ENCODE data around the gene EPG5. TPM values are rescaled to one million over a fixed set of nuclear protein-coding genes. Genes with fewer than 3 reads are reported as not detected.

Gene EPG5
- total RNA-seq, 1 donor from 2014 or later, result 29.0 TPM

GRCh38 chr18:46001892-46002291, 34.8 kb upstream of the EPG5 start:
- Histone ChIP-seq H3K79me2 (ENCODE audit: insufficient read depth, low read length) (no peaks in the 10 kb centered on the region), H3K9me3 (ENCODE audit: insufficient read depth, low read depth, low read length) (no peaks in the 10 kb centered on the region), H3K4me3 (ENCODE audit: insufficient read depth, low read depth, low read length) (no peak overlapping the region), H4K20me1 (ENCODE audit: insufficient read depth, low read length) (no peaks in the 10 kb centered on the region), H3K27ac (ENCODE audit: low read depth, low read length) (no peak overlapping the region), H3K4me2 (ENCODE audit: low read length) (no peak overlapping the region), H3K4me1 (ENCODE audit: insufficient read depth, low read length) (no peaks in the 10 kb centered on the region), H3K27me3 (ENCODE audit: insufficient read depth, low read length) (no peaks in the 10 kb centered on the region), H2AFZ (ENCODE audit: low read depth, low read length) (no peak overlapping the region), H3K9ac (ENCODE audit: low read length) (no peak overlapping the region), H3K36me3 (ENCODE audit: insufficient read depth, low read length) (no peaks in the 10 kb centered on the region)
- FAIRE-seq (no peak), DNase-seq (ENCODE audit: low read depth) (no peak)
- Mint-ChIP-seq H3K9me3 (ENCODE audit: unreplicated experiment) (peaks cover 7% of the 10 kb centered on the region), H3K27ac (ENCODE audit: unreplicated experiment) (no peak overlapping the region), H3K36me3 (ENCODE audit: low read depth, unreplicated experiment) (peaks cover 14% of the 10 kb centered on the region), H3K4me3 (ENCODE audit: unreplicated experiment) (no peak overlapping the region), H3K4me1 (ENCODE audit: low read depth, unreplicated experiment) (no peaks in the 10 kb centered on the region), H3K27me3 (ENCODE audit: low read depth, unreplicated experiment) (no peaks in the 10 kb centered on the region)
- TF ChIP-seq EZH2 (IDR thresholded peaks at IDR 0.05; ENCODE audit: insufficient read depth, low read length), result no peak
- TF ChIP-seq, protein P1, sequence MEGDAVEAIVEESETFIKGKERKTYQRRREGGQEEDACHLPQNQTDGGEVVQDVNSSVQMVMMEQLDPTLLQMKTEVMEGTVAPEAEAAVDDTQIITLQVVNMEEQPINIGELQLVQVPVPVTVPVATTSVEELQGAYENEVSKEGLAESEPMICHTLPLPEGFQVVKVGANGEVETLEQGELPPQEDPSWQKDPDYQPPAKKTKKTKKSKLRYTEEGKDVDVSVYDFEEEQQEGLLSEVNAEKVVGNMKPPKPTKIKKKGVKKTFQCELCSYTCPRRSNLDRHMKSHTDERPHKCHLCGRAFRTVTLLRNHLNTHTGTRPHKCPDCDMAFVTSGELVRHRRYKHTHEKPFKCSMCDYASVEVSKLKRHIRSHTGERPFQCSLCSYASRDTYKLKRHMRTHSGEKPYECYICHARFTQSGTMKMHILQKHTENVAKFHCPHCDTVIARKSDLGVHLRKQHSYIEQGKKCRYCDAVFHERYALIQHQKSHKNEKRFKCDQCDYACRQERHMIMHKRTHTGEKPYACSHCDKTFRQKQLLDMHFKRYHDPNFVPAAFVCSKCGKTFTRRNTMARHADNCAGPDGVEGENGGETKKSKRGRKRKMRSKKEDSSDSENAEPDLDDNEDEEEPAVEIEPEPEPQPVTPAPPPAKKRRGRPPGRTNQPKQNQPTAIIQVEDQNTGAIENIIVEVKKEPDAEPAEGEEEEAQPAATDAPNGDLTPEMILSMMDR (IDR thresholded peaks at IDR 0.05; ENCODE audit: insufficient read depth, low read depth, low read length), result no peak

DNA sequence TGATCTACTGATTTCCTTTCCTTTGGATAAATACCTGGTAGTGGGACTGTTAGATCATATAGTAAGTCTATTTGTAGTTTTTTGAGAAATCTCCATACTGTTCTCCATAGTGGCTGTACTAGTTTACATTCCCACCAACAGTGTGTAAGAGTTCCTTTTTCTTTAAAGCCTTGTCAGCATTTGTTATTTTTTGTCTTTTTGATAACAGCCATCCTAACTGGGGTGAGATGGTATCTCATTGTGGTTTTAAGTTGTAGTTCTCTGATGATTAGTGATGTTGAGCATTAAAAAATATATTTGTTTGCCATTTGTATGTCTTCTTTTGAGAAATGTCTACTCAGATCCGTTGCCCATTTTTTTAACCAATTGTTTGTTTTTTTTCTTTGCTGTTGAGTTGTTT, 33.9 kb upstream of the EPG5 start:
- Histone ChIP-seq H4K20me1 (ENCODE audit: insufficient read depth, low read length) (no peaks in the 10 kb centered on the region), H3K9me3 (ENCODE audit: insufficient read depth, low read depth, low read length) (no peaks in the 10 kb centered on the region), H3K27ac (ENCODE audit: low read depth, low read length) (no peak overlapping the region), H3K4me2 (ENCODE audit: low read length) (no peak overlapping the region), H3K27me3 (ENCODE audit: insufficient read depth, low read length) (no peaks in the 10 kb centered on the region), H2AFZ (ENCODE audit: low read depth, low read length) (no peak overlapping the region), H3K4me3 (ENCODE audit: insufficient read depth, low read depth, low read length) (no peak overlapping the region), H3K79me2 (ENCODE audit: insufficient read depth, low read length) (no peaks in the 10 kb centered on the region), H3K36me3 (ENCODE audit: insufficient read depth, low read length) (no peaks in the 10 kb centered on the region), H3K4me1 (ENCODE audit: insufficient read depth, low read length) (no peaks in the 10 kb centered on the region), H3K9ac (ENCODE audit: low read length) (no peak overlapping the region)
- Mint-ChIP-seq H3K9me3 (ENCODE audit: unreplicated experiment) (peaks cover 7% of the 10 kb centered on the region), H3K4me3 (ENCODE audit: unreplicated experiment) (no peak overlapping the region), H3K4me1 (ENCODE audit: low read depth, unreplicated experiment) (no peaks in the 10 kb centered on the region), H3K27ac (ENCODE audit: unreplicated experiment) (no peak overlapping the region), H3K27me3 (ENCODE audit: low read depth, unreplicated experiment) (no peaks in the 10 kb centered on the region), H3K36me3 (ENCODE audit: low read depth, unreplicated experiment) (peaks cover 14% of the 10 kb centered on the region)
- no peak for TF ChIP-seq EZH2 (IDR thresholded peaks at IDR 0.05; ENCODE audit: insufficient read depth, low read length)
- TF ChIP-seq, protein P1 (IDR thresholded peaks at IDR 0.05; ENCODE audit: insufficient read depth, low read depth, low read length), result no peak
- no peak for DNase-seq (ENCODE audit: low read depth)
- FAIRE-seq, result no peak

GRCh38 chr18:45999536-45999935, 32.4 kb upstream of the EPG5 start:
- Mint-ChIP-seq H3K36me3 (ENCODE audit: low read depth, unreplicated experiment) (peaks cover 14% of the 10 kb centered on the region), H3K27me3 (ENCODE audit: low read depth, unreplicated experiment) (no peaks in the 10 kb centered on the region), H3K4me3 (ENCODE audit: unreplicated experiment) (no peak overlapping the region), H3K4me1 (ENCODE audit: low read depth, unreplicated experiment) (no peaks in the 10 kb centered on the region), H3K27ac (ENCODE audit: unreplicated experiment) (no peak overlapping the region), H3K9me3 (ENCODE audit: unreplicated experiment) (peaks cover 7% of the 10 kb centered on the region)
- Histone ChIP-seq H3K4me2 (ENCODE audit: low read length) (no peak overlapping the region), H3K27ac (ENCODE audit: low read depth, low read length) (no peak overlapping the region), H3K27me3 (ENCODE audit: insufficient read depth, low read length) (no peaks in the 10 kb centered on the region), H2AFZ (ENCODE audit: low read depth, low read length) (no peak overlapping the region), H3K79me2 (ENCODE audit: insufficient read depth, low read length) (no peaks in the 10 kb centered on the region), H3K9me3 (ENCODE audit: insufficient read depth, low read depth, low read length) (no peaks in the 10 kb centered on the region), H3K4me3 (ENCODE audit: insufficient read depth, low read depth, low read length) (no peak overlapping the region), H3K4me1 (ENCODE audit: insufficient read depth, low read length) (no peaks in the 10 kb centered on the region), H4K20me1 (ENCODE audit: insufficient read depth, low read length) (no peaks in the 10 kb centered on the region), H3K36me3 (ENCODE audit: insufficient read depth, low read length) (no peaks in the 10 kb centered on the region), H3K9ac (ENCODE audit: low read length) (no peak overlapping the region)
- TF ChIP-seq, protein P1 (IDR thresholded peaks at IDR 0.05; ENCODE audit: insufficient read depth, low read depth, low read length), result no peak
- TF ChIP-seq EZH2 (IDR thresholded peaks at IDR 0.05; ENCODE audit: insufficient read depth, low read length), result no peak
- FAIRE-seq, result no peak
- no peak for DNase-seq (ENCODE audit: low read depth)
